PC-3 (cell line): ENCODE results near the gene LRIT1. TPM values are rescaled to one million over a fixed set of nuclear protein-coding genes. Genes with fewer than 3 reads are reported as not detected.

Experiments used
- ATAC-seq: fragments of 200-7000 bp; cut with Tn5 transposase; 2 replicates; pipeline ENCODE4 v1.9.1; 2020; ENCODE audit warnings: mild to moderate bottlenecking, moderate library complexity
- BruUV-seq: library from RNA; stranded (reverse); fragments of 400-500 nt; replicated peaks from 2 replicates; lab custom pipeline; 2021; lab: Mats Ljungman, UMichigan
- CTCF ChIA-PET: fragments of 300-600 bp; sonication (Branson Sonifier 250); formaldehyde crosslinking; loops from one replicate; lab custom pipeline; 2022; ENCODE audit warnings: antibody characterized with exemption; lab: Charles Lee
- POLR2A ChIA-PET: fragments of 300-600 bp; sonication (Branson Sonifier 250); formaldehyde crosslinking; loops from one replicate; lab custom pipeline; 2022; ENCODE audit warnings: antibody characterized with exemption; ENCODE audit not compliant: unreplicated experiment; lab: Charles Lee
- DNase-seq: peaks from one replicate; pipeline ENCODE4 v3.0.0-alpha.2; 2015
- H2AFZ ChIP-seq: fragments of 300-600 bp; sonication (generic); 2 replicates; pipeline ENCODE4 v1.6.0; 2016; ENCODE audit warnings: antibody characterized with exemption, low read length
- H3F3A ChIP-seq: fragments of 300-600 bp; sonication (generic); one replicate; pipeline ENCODE4 v1.6.0; 2017; ENCODE audit warnings: antibody characterized with exemption, low read length, control low read depth, mild to moderate bottlenecking; ENCODE audit not compliant: unreplicated experiment
- H3K27ac ChIP-seq: fragments of 300-600 bp; sonication (generic); 2 replicates; pipeline ENCODE4 v1.5.1; 2016; ENCODE audit warnings: mild to moderate bottlenecking, low read length
- H3K27me3 ChIP-seq: fragments of 300-600 bp; sonication (generic); 2 replicates; pipeline ENCODE4 v1.6.1; 2016; ENCODE audit warnings: low read length, mixed read lengths
- H3K36me3 ChIP-seq: fragments of 300-600 bp; sonication (generic); 2 replicates; pipeline ENCODE4 v1.6.1; 2016; ENCODE audit warnings: low read depth, mixed run types, low read length, mixed read lengths
- H3K4me1 ChIP-seq: fragments of 300-600 bp; sonication (generic); 2 replicates; pipeline ENCODE4 v1.5.1; 2016; ENCODE audit warnings: low read length; ENCODE audit not compliant: insufficient read depth
- H3K4me2 ChIP-seq: fragments of 300-600 bp; sonication (generic); 2 replicates; pipeline ENCODE4 v1.6.0; 2016; ENCODE audit warnings: low read length
- H3K4me3 ChIP-seq: fragments of 300-600 bp; sonication (generic); 2 replicates; pipeline ENCODE4 v1.5.1; 2016; ENCODE audit warnings: mild to moderate bottlenecking, low read length, mixed read lengths
- H3K79me2 ChIP-seq: fragments of 300-600 bp; sonication (generic); 2 replicates; pipeline ENCODE4 v1.6.1; 2017; ENCODE audit warnings: low read length, mixed read lengths
- H3K9ac ChIP-seq: fragments of 300-600 bp; sonication (generic); 2 replicates; pipeline ENCODE4 v1.6.0; 2016; ENCODE audit warnings: mild to moderate bottlenecking, low read length
- H3K9me2 ChIP-seq: fragments of 300-600 bp; sonication (generic); replicated peaks from 2 replicates; pipeline ENCODE4 v1.6.1; 2016; ENCODE audit warnings: mixed run types, low read length, mixed read lengths
- H3K9me3 ChIP-seq: fragments of 300-600 bp; sonication (generic); 2 replicates; pipeline ENCODE4 v1.6.1; 2016; ENCODE audit warnings: low read length, mixed read lengths
- H4K20me1 ChIP-seq: fragments of 300-600 bp; sonication (generic); 2 replicates; pipeline ENCODE4 v1.6.1; 2016; ENCODE audit warnings: low read length, mixed read lengths
- CTCF ChIP-seq: fragments of 300-600 bp; sonication (generic); conservative IDR thresholded peaks from 2 replicates; pipeline ENCODE4 v1.5.1; 2017; ENCODE audit warnings: antibody characterized with exemption, low read depth, mild to moderate bottlenecking, low read length
- EZH2 ChIP-seq: fragments of 300-600 bp; sonication (generic); IDR thresholded peaks from one replicate; pipeline ENCODE4 v1.6.1; 2017; ENCODE audit warnings: antibody characterized with exemption, mild to moderate bottlenecking, low read length; ENCODE audit not compliant: unreplicated experiment
- EZH2phosphoT487 ChIP-seq: fragments of 300-600 bp; sonication (generic); IDR thresholded peaks from 2 replicates; pipeline ENCODE4 v1.6.1; 2018; ENCODE audit warnings: mild to moderate bottlenecking, antibody characterized with exemption, low read length, borderline replicate concordance
- intact Hi-C: fragments of 100-400 bp; cut with micrococcal nuclease; formaldehyde crosslinking; loops from 2 replicates; pipeline ENCODE4 v1.9.0; 2023
- total RNA-seq: library from RNA; depleted of rRNA; stranded (reverse); fragments of >200 nt; gene quantifications from 2 replicates; pipeline ENCODE4 v1.2.3, GENCODE V29; 2014

LRIT1 gene
- total RNA-seq, 1 experiment from 2014 or later: not detected

- Histone ChIP-seq H3K4me3 (no peak overlapping the region), H3K79me2 (no peaks in the 10 kb centered on the region), H3K27ac (no peak overlapping the region), H4K20me1 (no peaks in the 10 kb centered on the region), H3K9ac (no peak overlapping the region), H3K4me2 (no peak overlapping the region), H3F3A (no peaks in the 10 kb centered on the region), H3K36me3 (no peaks in the 10 kb centered on the region), H3K27me3 (peaks cover 69% of the 10 kb centered on the region), H3K9me3 (no peaks in the 10 kb centered on the region), H3K9me2 (no peaks in the 10 kb centered on the region), H3K4me1 (no peaks in the 10 kb centered on the region), H2AFZ (no peak overlapping the region)
- ChIA-PET CTCF (no interaction called here), POLR2A (no interaction called here)
- BruUV-seq: no TSS peak
- intact Hi-C loops: no loop called here
- ATAC-seq (no peak), DNase-seq (no peak)
- no peak for TF ChIP-seq CTCF
- TF ChIP-seq EZH2phosphoT487: no peak
- no peak for TF ChIP-seq EZH2
Measured at GRCh38 chr10:84198206-84198915, 43.0 kb downstream of the LRIT1 start.

DNA sequence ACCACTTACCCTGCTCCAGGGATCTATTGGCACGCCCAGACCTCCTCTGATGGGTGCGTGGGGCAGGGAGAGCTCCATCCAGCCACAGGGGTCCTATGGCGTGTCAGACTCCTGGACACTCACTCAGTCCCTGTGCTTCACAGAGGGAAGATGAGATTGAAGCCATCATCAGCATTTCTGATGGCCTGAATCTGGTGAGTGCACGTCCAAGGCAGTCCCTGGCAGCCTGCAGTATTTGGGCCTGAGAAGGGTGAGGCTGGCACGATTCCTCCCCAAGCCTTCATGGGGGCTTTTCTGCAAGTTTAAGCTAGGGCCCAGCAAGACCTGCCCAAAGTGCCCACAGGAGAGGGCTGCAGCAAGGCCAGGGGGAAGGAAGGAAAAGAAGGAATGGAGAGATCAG lies 43.7 kb downstream of the LRIT1 start:
- Histone ChIP-seq H3K4me1 (no peaks in the 10 kb centered on the region), H3K9me3 (no peaks in the 10 kb centered on the region), H3K4me2 (no peak overlapping the region), H2AFZ (no peak overlapping the region), H3K4me3 (no peak overlapping the region), H3K9ac (no peak overlapping the region), H3K27ac (no peak overlapping the region), H4K20me1 (no peaks in the 10 kb centered on the region), H3K36me3 (no peaks in the 10 kb centered on the region), H3F3A (no peaks in the 10 kb centered on the region), H3K27me3 (peaks cover 76% of the 10 kb centered on the region), H3K79me2 (no peaks in the 10 kb centered on the region), H3K9me2 (no peaks in the 10 kb centered on the region)
- TF ChIP-seq CTCF (no peak), EZH2 (no peak), EZH2phosphoT487 (no peak)
- ChIA-PET POLR2A (no interaction called here), CTCF (no interaction called here)
- DNase-seq (no peak), ATAC-seq (no peak)
- no TSS peak for BruUV-seq
- intact Hi-C loops: no loop called here

- Histone ChIP-seq H3F3A (no peaks in the 10 kb centered on the region), H3K36me3 (no peaks in the 10 kb centered on the region), H3K27me3 (peaks cover 77% of the 10 kb centered on the region), H4K20me1 (no peaks in the 10 kb centered on the region), H3K9me2 (no peaks in the 10 kb centered on the region), H3K4me1 (no peaks in the 10 kb centered on the region), H3K4me3 (no peak overlapping the region), H3K4me2 (no peak overlapping the region), H3K9ac (no peak overlapping the region), H3K9me3 (no peaks in the 10 kb centered on the region), H3K79me2 (no peaks in the 10 kb centered on the region), H3K27ac (no peak overlapping the region), H2AFZ (no peak overlapping the region)
- ATAC-seq (no peak), DNase-seq (no peak)
- ChIA-PET POLR2A (no interaction called here), CTCF (no interaction called here)
- BruUV-seq: no TSS peak
- intact Hi-C loops: no loop called here
- TF ChIP-seq EZH2phosphoT487: no peak
- TF ChIP-seq CTCF: no peak
- no peak for TF ChIP-seq EZH2
Measured at GRCh38 chr10:84196941-84197340, 44.4 kb downstream of the LRIT1 start.
